Measurements from ENCODE around the gene NRBF2. TPM values are rescaled to one million over a fixed set of nuclear protein-coding genes. Genes with fewer than 3 reads are reported as not detected.

Gene NRBF2
- total and polyA plus RNA-seq, 9 of the 15 experiments (the other 6 are each of a cell fraction or from before 2014, with no cell fraction given) = 20.8 to 52.1 (median 30.5) TPM

DNA sequence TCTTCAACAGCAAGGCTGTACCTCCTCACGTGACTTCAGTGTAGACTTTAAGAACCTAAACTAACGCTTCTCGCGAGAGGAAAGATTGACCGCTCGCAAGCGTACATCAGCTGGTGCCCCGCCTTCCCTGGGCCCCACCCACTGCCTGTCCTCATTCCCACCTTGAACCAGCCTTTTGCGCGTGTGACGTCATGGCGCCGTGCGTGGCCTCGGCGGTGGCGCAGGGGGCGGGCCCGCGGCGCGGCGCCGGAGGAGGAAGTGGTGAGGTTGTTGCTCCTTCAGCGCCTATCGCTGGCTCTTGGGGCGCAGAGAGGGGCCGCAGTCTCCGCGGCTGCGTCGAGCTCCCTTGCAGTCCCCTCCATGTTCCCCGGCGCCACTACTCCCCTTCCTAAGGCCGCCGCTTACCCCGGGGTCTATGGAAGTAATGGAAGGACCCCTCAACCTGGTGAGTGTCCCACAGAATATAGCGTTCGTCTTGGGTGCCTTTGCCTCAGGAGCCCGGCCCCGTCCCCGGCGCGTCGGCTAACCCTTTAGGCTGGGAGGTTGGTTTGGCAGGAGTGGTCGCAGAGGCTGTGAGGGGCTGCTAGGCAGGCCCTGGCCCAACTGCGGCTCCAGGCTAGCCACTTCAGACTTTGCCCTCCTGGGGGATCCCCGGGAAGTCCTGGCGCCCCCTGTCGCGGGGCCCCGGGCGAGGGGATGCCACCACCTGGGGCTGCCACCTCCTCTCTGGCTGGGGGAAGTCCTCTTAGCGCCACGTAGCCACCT lies at the start of gene NRBF2 (continued):
- TF ChIP-seq ATF7 (IDR thresholded peaks at IDR 0.05) (peak; percentile 99), RFX7 (CRISPR knock-in tag; IDR thresholded peaks at IDR 0.05) (no peak), ZFP1 (CRISPR knock-in tag; IDR thresholded peaks at IDR 0.05) (no peak), ZBTB40 (IDR thresholded peaks at IDR 0.05) (0 out of 2 replicates have a peak, but pooled peaks have one; percentile 50), ZBTB40 (CRISPR knock-in tag; IDR thresholded peaks at IDR 0.05) (no peak), MEF2D (tag; conservative IDR thresholded peaks at IDR 0.05; ENCODE audit: low read depth) (no peak), EP300 (IDR thresholded peaks at IDR 0.05; ENCODE audit: low read length) (no peak), STAT5B (CRISPR knock-in tag; IDR thresholded peaks at IDR 0.05) (no peak), FOXJ3 (CRISPR knock-in tag; IDR thresholded peaks at IDR 0.05) (no peak)
- TF ChIP-seq, protein P1, sequence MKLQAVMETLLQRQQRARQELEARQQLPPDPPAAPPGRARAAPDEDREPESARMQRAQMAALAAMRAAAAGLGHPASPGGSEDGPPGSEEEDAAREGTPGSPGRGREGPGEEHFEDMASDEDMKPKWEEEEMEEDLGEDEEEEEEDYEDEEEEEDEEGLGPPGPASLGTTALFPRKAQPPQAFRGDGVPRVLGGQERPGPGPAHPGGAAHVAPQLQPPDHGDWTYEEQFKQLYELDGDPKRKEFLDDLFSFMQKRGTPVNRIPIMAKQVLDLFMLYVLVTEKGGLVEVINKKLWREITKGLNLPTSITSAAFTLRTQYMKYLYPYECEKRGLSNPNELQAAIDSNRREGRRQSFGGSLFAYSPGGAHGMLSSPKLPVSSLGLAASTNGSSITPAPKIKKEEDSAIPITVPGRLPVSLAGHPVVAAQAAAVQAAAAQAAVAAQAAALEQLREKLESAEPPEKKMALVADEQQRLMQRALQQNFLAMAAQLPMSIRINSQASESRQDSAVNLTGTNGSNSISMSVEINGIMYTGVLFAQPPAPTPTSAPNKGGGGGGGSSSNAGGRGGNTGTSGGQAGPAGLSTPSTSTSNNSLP (IDR thresholded peaks at IDR 0.05; ENCODE audit: borderline replicate concordance, low read depth, low read length) = no peak
- TF ChIP-seq, protein P2, sequence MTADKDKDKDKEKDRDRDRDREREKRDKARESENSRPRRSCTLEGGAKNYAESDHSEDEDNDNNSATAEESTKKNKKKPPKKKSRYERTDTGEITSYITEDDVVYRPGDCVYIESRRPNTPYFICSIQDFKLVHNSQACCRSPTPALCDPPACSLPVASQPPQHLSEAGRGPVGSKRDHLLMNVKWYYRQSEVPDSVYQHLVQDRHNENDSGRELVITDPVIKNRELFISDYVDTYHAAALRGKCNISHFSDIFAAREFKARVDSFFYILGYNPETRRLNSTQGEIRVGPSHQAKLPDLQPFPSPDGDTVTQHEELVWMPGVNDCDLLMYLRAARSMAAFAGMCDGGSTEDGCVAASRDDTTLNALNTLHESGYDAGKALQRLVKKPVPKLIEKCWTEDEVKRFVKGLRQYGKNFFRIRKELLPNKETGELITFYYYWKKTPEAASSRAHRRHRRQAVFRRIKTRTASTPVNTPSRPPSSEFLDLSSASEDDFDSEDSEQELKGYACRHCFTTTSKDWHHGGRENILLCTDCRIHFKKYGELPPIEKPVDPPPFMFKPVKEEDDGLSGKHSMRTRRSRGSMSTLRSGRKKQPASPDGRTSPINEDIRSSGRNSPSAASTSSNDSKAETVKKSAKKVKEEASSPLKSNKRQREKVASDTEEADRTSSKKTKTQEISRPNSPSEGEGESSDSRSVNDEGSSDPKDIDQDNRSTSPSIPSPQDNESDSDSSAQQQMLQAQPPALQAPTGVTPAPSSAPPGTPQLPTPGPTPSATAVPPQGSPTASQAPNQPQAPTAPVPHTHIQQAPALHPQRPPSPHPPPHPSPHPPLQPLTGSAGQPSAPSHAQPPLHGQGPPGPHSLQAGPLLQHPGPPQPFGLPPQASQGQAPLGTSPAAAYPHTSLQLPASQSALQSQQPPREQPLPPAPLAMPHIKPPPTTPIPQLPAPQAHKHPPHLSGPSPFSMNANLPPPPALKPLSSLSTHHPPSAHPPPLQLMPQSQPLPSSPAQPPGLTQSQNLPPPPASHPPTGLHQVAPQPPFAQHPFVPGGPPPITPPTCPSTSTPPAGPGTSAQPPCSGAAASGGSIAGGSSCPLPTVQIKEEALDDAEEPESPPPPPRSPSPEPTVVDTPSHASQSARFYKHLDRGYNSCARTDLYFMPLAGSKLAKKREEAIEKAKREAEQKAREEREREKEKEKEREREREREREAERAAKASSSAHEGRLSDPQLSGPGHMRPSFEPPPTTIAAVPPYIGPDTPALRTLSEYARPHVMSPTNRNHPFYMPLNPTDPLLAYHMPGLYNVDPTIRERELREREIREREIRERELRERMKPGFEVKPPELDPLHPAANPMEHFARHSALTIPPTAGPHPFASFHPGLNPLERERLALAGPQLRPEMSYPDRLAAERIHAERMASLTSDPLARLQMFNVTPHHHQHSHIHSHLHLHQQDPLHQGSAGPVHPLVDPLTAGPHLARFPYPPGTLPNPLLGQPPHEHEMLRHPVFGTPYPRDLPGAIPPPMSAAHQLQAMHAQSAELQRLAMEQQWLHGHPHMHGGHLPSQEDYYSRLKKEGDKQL (CRISPR knock-in tag; IDR thresholded peaks at IDR 0.05; ENCODE audit: borderline replicate concordance) = no peak
